DOHH2 (cell line): Measurements from ENCODE around the gene CLIC3.

Source experiments
- H3F3A ChIP-seq: fragments of 200-600 bp; sonication (generic), shearing (Covaris generic); 2 replicates; pipeline ENCODE4 v1.6.0; 2016; ENCODE audit warnings: antibody characterized with exemption, mild to moderate bottlenecking; ENCODE audit not compliant: control insufficient read depth, insufficient read depth
- H3K27ac ChIP-seq: fragments of 200-600 bp; sonication (generic); 2 replicates; pipeline ENCODE4 v1.5.1; 2014; ENCODE audit warnings: low read depth, mild to moderate bottlenecking, low read length, moderate library complexity
- H3K27me3 ChIP-seq: fragments of 200-600 bp; sonication (generic); 2 replicates; pipeline ENCODE4 v1.6.1; 2014; ENCODE audit warnings: mild to moderate bottlenecking, low read length, mixed read lengths; ENCODE audit not compliant: control insufficient read depth
- H3K36me3 ChIP-seq: fragments of 200-600 bp; sonication (generic); 2 replicates; pipeline ENCODE4 v1.6.1; 2014; ENCODE audit warnings: mild to moderate bottlenecking, low read length, moderate library complexity, mixed read lengths; ENCODE audit not compliant: control insufficient read depth
- H3K4me1 ChIP-seq: fragments of 200-600 bp; sonication (generic); 2 replicates; pipeline ENCODE4 v1.6.1; 2014; ENCODE audit warnings: mild to moderate bottlenecking, low read length, mixed read lengths; ENCODE audit not compliant: control insufficient read depth
- H3K4me2 ChIP-seq: fragments of 200-600 bp; sonication (generic); 2 replicates; pipeline ENCODE4 v1.6.0; 2014; ENCODE audit warnings: mild to moderate bottlenecking, low read length, moderate library complexity
- H3K4me3 ChIP-seq: fragments of 200-600 bp; sonication (generic); 2 replicates; pipeline ENCODE4 v1.5.1; 2014; ENCODE audit warnings: mild to moderate bottlenecking, low read length, mixed read lengths
- H3K79me2 ChIP-seq: fragments of 200-600 bp; sonication (generic); 2 replicates; pipeline ENCODE4 v1.6.1; 2014; ENCODE audit warnings: mild to moderate bottlenecking, low read length, mixed read lengths; ENCODE audit not compliant: control insufficient read depth
- H3K9me2 ChIP-seq: fragments of 200-600 bp; sonication (generic); replicated peaks from 2 replicates; pipeline ENCODE4 v1.6.1; 2014; ENCODE audit warnings: mild to moderate bottlenecking, low read length, mixed read lengths; ENCODE audit not compliant: control insufficient read depth
- H3K9me3 ChIP-seq: fragments of 200-600 bp; sonication (generic); 2 replicates; pipeline ENCODE4 v1.6.1; 2014; ENCODE audit warnings: antibody characterized with exemption, low read length, mixed read lengths; ENCODE audit not compliant: control insufficient read depth, insufficient read depth
- H4K20me1 ChIP-seq: fragments of 200-600 bp; sonication (generic); 2 replicates; pipeline ENCODE4 v1.6.0; 2014; ENCODE audit warnings: low read depth, mild to moderate bottlenecking, antibody characterized with exemption, low read length, moderate library complexity; ENCODE audit not compliant: control insufficient read depth, insufficient read depth
- EZH2phosphoT487 ChIP-seq: fragments of 200-600 bp; sonication (generic); IDR thresholded peaks from 2 replicates; pipeline ENCODE4 v1.6.1; 2017; ENCODE audit warnings: borderline replicate concordance, mild to moderate bottlenecking, antibody characterized with exemption, low read length, moderate library complexity, mixed read lengths
- TF ChIP-seq, protein P1 (sequence below): fragments of 200-600 bp; sonication (generic); IDR thresholded peaks from one replicate; pipeline ENCODE4 v1.5.1; 2014; ENCODE audit warnings: antibody characterized with exemption, mild to moderate bottlenecking, low read depth, low read length; ENCODE audit not compliant: poor library complexity, severe bottlenecking

Gene CLIC3

DNA sequence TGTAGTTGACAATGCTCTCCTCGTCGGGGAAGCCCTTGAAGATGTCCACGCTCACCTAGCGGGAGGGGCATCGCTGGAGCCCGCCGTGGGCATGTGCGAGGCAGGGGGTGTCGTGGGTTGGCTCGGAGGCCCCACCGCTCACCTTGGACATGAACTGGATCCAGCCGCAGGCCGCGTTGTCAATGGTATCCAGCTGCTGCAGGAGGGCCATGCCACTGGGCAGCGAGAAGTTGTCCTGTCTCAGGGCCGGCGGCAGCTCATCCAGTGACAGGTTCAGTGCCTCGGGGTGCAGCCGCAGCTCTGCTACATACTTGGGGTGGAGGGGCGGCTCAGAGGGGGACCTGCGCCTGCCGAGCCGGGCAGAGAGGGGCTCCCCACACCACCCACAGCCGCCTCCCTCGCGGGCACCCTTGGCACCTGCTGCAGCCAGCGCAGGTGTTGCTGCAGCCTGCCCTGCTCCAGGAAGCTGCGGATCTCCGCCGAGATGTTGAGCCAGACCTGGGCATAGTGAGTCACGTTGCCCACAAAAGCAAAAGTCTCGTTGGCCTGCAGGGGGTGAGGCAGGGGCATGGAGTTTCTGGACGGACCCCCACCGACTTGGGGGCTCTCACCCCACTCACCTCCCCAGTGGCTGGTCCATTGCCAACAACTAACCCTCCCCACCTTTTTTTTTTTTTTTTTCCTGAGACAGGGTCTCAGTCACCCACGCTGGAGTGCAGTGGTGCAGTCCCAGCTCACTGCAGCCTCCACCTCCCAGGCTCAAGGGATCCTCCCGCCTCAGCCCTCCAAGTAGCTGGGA, 22.6 kb upstream of the CLIC3 start:
- Histone ChIP-seq H3K9me3 (no peaks in the 10 kb centered on the region), H3K4me2 (no peak overlapping the region), H3K4me3 (no peak overlapping the region), H3K27me3 (no peaks in the 10 kb centered on the region), H3K4me1 (no peaks in the 10 kb centered on the region), H4K20me1 (no peaks in the 10 kb centered on the region), H3K79me2 (no peaks in the 10 kb centered on the region), H3K9me2 (no peaks in the 10 kb centered on the region), H3F3A (no peaks in the 10 kb centered on the region), H3K27ac (no peak overlapping the region), H3K36me3 (no peaks in the 10 kb centered on the region)
- TF ChIP-seq EZH2phosphoT487: no peak
- TF ChIP-seq, protein P1, sequence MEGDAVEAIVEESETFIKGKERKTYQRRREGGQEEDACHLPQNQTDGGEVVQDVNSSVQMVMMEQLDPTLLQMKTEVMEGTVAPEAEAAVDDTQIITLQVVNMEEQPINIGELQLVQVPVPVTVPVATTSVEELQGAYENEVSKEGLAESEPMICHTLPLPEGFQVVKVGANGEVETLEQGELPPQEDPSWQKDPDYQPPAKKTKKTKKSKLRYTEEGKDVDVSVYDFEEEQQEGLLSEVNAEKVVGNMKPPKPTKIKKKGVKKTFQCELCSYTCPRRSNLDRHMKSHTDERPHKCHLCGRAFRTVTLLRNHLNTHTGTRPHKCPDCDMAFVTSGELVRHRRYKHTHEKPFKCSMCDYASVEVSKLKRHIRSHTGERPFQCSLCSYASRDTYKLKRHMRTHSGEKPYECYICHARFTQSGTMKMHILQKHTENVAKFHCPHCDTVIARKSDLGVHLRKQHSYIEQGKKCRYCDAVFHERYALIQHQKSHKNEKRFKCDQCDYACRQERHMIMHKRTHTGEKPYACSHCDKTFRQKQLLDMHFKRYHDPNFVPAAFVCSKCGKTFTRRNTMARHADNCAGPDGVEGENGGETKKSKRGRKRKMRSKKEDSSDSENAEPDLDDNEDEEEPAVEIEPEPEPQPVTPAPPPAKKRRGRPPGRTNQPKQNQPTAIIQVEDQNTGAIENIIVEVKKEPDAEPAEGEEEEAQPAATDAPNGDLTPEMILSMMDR: no peak

DNA sequence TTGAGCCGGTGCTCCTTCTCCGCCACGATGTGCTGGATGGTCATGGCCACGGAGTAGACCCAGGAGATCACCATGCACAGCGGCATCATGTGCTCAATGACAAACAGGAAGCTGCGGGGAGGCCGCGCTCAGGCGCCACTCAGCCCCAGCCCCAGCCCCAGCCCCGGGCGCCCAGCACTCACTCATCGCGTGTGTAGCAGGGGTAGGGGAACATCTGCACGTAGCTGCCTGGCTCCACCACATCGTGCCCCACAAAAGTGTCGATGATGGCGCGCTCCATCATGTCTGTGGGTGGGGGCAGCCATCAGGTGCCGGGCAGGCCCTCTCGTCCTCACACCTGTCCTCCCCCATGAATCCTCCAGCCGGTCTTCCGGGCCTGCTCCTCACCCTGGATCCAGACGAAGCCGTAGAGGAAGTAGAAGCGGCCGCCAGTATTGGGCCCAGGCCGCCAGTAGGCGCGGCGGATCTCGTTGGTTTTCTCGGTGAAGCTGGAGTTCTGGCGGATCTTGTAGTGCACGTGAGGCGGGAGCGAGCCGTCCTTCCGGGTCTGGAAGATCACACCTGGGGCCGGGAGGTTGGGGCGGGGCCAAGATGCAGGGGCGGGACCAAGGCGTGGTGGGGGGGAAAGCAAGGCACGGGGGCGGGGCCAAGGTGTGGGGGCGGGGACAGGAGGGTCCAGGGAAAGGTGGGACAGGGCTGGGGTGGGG, 21.6 kb upstream of the CLIC3 start:
- H3F3A ChIP-seq: no peaks in the 10 kb centered on the region
- no peak overlapping the region for H3K27ac ChIP-seq
- no peaks in the 10 kb centered on the region for H3K36me3 ChIP-seq
- H3K4me1 ChIP-seq: no peaks in the 10 kb centered on the region
- H3K9me2 ChIP-seq: no peaks in the 10 kb centered on the region
- no peaks in the 10 kb centered on the region for H3K79me2 ChIP-seq
- H4K20me1 ChIP-seq: no peaks in the 10 kb centered on the region
- TF ChIP-seq, protein P1: no peak
- TF ChIP-seq EZH2phosphoT487: no peak
- no peak overlapping the region for H3K4me3 ChIP-seq
- H3K4me2 ChIP-seq: no peak overlapping the region
- H3K27me3 ChIP-seq: no peaks in the 10 kb centered on the region
- no peaks in the 10 kb centered on the region for H3K9me3 ChIP-seq

DNA sequence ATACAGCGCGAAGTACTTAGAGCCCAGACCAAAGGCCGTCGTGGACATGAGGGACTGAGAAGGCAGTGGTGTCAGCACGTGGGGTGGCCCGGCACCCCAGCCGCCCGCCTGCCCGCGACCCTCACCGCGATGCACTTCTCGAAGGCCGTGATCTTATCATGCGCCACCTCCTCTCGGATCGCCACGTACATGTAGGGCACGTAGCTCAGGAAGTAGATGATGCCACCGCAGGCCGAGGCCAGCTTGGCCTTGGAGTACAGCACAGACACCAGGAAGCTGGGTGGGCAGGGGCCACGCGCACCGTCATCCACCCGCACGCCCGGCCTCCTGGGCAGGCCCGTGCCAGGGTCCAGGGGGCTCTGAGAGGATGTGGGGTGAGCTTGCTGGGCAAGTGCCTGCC, 20.7 kb upstream of the CLIC3 start:
- Histone ChIP-seq H3K4me1 (no peaks in the 10 kb centered on the region), H3K9me3 (no peaks in the 10 kb centered on the region), H3K79me2 (no peaks in the 10 kb centered on the region), H3K9me2 (no peaks in the 10 kb centered on the region), H3K36me3 (no peaks in the 10 kb centered on the region), H4K20me1 (no peaks in the 10 kb centered on the region), H3F3A (no peaks in the 10 kb centered on the region), H3K27ac (no peak overlapping the region), H3K4me2 (no peak overlapping the region), H3K27me3 (no peaks in the 10 kb centered on the region), H3K4me3 (no peak overlapping the region)
- no peak for TF ChIP-seq EZH2phosphoT487
- TF ChIP-seq, protein P1: no peak
